UCSD-AML1 (cell line): Measurements from ENCODE around the gene HAUS7.

Experiments
- DNase-seq: peaks from one replicate; lab custom pipeline; 2025; ENCODE audit not compliant: unreplicated experiment; lab: John Stamatoyannopoulos, UW

The HAUS7 gene

DNA sequence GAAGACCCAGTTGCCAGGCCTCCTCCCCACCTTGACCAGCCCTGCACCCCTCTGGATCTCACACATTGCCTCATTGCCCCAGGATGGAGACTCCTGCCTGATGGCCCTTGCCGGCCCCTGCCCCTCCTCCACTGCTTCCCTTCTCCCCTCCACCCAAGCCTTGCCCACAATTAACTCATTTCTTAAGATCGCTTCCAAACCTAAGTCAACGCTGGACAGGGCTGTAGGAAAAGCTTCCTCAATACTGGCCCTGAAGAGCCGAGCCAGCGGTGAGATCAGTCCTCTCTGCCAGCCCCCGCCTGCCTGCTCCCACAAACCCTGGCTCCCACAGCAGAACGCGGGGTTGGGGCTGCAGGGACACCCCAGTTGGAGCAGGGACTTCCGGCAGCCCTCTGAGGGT, 7.5 kb upstream of the HAUS7 start:
- no peak for DNase-seq

DNA sequence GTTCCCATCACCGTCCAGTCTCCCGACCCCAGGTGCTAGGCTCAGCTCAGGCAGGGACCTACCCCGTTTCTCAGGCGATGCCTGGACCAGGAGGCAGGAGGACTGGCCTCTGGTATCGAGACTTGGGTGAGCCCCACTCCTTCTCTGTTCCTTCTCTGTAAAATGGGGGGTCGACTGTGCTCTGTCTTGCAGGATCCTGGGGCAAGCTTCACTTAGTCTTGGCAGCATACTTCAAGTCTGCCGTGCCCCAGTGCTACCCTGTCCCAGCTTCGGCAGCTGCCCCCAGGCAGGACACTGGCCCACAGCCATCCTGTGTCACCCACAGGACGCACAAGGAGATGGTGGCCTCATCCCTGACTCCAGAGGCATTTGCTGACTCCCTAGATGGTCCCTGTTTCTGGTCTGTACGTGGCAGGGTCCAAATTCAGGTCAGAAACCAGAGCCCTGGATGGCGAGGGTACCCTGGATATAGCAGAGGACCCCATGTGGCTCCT, 7.0 kb upstream of the HAUS7 start:
- DNase-seq: no peak

GRCh38 chrX:153476666-153477363, 6.4 kb upstream of the HAUS7 start:
- no peak for DNase-seq

DNA sequence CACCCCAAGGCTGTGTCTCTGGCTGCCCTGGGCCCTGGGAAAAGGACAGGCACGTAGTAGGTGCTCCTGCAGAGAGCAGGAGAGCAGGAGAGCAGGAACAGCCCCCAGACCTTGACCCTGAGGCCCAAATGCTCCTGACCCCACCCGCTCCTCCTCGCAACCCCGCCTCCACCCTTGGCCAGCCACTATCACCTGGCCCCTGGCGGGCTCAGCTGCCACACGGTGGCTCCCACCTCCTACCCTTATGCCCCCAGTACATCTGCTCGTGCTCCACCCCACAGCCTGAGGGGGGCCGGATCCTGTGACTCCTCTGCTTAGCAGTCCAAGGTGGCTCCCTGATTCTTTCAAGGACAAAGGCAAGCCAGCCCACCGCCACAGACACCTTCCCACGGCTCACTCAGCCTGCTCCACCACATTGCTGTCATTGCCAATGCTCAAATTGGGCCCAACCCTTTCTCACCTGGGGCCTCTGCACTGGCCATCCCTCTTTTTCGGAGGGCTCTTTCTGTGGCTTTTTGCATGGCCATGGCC, 5.4 kb upstream of the HAUS7 start:
- no peak for DNase-seq

DNA sequence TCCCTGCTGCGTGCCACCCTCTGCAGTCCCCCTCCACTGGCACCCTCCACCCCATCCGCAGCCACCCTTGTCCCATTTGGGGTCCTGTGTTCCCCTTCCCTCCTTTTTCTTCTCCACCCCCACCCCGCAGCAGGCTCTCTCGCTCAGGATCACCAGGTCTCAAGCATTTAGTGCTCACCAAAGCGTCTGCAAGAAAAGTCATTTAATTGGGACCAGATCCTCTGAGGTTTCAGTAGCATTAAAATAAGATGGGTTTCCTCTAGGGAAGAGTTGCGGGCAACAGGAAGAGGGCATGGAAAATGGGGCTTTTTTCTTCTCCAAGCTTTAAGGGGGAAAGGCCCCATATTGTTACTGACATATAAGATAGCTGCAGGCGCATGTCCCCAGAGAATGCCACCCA, 4.9 kb upstream of the HAUS7 start:
- no peak for DNase-seq

DNA sequence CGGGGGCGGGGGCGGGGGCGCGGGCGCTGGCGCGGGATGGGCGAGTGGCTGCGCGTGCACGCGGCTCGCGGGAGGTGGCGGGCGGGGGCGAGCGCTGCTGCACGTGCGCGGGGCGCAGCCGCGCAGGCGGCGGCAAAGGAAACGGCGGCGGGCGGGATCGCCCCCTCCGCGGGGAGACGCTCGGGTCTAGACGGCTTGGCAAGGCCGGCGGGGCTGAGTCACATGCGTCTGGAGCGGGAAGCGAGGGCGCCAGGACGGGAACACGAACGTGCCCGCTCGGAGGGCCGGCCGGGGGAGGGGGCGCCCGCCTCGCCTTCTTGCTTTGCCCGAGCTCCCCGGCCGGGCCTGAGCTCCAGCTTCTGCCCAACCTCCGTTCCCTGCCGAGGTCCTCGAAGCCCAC, 4.3 kb upstream of the HAUS7 start:
- DNase-seq: no peak

- DNase-seq: no peak
Observed at GRCh38 chrX:153474266-153474665, 3.9 kb upstream of the HAUS7 start.

DNA sequence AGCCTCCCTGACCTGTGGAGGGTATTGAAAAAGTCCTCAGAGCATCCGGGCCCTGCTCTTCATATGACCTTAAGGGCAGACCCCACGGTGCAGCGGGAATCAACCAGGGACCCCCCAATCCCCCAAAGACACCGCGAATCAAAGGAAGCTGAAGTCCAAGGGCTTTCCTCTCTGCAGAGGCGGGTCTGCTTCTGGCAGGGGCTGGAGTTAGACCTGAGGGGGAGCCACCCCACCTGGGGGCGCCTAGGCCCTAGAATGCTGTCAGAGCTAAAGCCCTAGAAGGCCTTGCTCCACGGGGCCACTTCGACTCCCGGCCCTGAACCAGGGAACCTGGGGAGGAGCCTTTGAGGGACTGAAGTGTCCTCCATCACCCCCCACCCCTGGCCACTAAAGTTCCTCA, 2.8 kb upstream of the HAUS7 start:
- DNase-seq: no peak

GRCh38 chrX:153471663-153472280, 1.4 kb upstream of the HAUS7 start:
- no peak for DNase-seq

- DNase-seq: peak; percentile 41
Observed at GRCh38 chrX:153469811-153470410, 465 bp downstream of the HAUS7 start.

GRCh38 chrX:153468008-153468580, 2.3 kb downstream of the HAUS7 start:
- DNase-seq: no peak

GRCh38 chrX:153465691-153466380, 4.5 kb downstream of the HAUS7 start:
- no peak for DNase-seq

GRCh38 chrX:153464116-153464515, 6.3 kb downstream of the HAUS7 start:
- no peak for DNase-seq

- no peak for DNase-seq
Observed at GRCh38 chrX:153463556-153463955, 6.8 kb downstream of the HAUS7 start.

DNA sequence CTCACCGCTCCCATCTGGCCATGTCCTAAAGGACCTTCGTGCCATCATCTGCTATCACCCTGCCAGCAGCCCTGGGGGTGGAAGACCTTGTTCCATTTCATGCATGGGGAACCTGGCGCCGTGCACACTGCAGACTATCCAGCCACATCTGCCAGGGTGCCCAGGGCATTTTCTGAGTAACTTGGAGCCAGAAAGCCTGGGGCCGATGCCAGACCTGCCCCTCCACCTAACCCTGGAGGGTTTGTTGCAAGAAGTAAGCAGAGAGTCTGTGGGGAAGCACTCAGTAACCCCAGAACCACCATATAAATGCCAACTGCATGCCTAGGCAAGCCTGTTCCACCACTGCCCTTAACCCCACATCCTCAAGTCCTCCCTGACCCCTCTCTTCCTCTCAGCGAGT, 7.3 kb downstream of the HAUS7 start:
- no peak for DNase-seq

- DNase-seq: no peak
Observed at GRCh38 chrX:153462291-153462690, 8.1 kb downstream of the HAUS7 start.

GRCh38 chrX:153460826-153461225, 9.6 kb downstream of the HAUS7 start:
- peak; percentile 44 for DNase-seq

- no peak for DNase-seq
Observed at GRCh38 chrX:153459986-153460385, 10.4 kb downstream of the HAUS7 start.

- DNase-seq: no peak
Observed at GRCh38 chrX:153458476-153458875, 11.9 kb downstream of the HAUS7 start.

- DNase-seq: no peak
Observed at GRCh38 chrX:153457827-153458466, 12.4 kb downstream of the HAUS7 start.
